GOT3 (cell line): ENCODE data around the gene ARHGEF37.

Source experiments
- DNase-seq: peaks from one replicate; lab custom pipeline; 2025; ENCODE audit warnings: mixed read lengths; lab: John Stamatoyannopoulos, UW

The ARHGEF37 gene

GRCh38 chr5:149674686-149675085, 93.4 kb downstream of the ARHGEF37 start:
- no peak for DNase-seq

GRCh38 chr5:149675610-149676201, 94.4 kb downstream of the ARHGEF37 start:
- DNase-seq: no peak

GRCh38 chr5:149677731-149678130, 96.4 kb downstream of the ARHGEF37 start:
- DNase-seq: no peak

GRCh38 chr5:149679876-149680809, 98.8 kb downstream of the ARHGEF37 start:
- no peak for DNase-seq

GRCh38 chr5:149680810-149681221, 99.5 kb downstream of the ARHGEF37 start:
- DNase-seq: no peak

GRCh38 chr5:149681252-149681651, 100.0 kb downstream of the ARHGEF37 start:
- DNase-seq: no peak

- no peak for DNase-seq
These were observed 100.6 kb downstream of the ARHGEF37 start for GRCh38 chr5:149681922-149682321.

- no peak for DNase-seq
These were observed 101.3 kb downstream of the ARHGEF37 start for GRCh38 chr5:149682532-149683075.

- no peak for DNase-seq
These were observed 102.7 kb downstream of the ARHGEF37 start for GRCh38 chr5:149683964-149684363.

- no peak for DNase-seq
These were observed 103.1 kb downstream of the ARHGEF37 start for GRCh38 chr5:149684371-149684770.
